ENCODE results near the gene HSPBAP1.

The HSPBAP1 gene

GRCh38 chr3:122727294-122727693, 66.3 kb downstream of the HSPBAP1 start:
- H3K9me3 ChIP-seq (ENCODE audit: control insufficient read depth, insufficient read depth, low read length), result no peaks in the 10 kb centered on the region
- H3K27me3 ChIP-seq (ENCODE audit: control insufficient read depth, low read length), result no peaks in the 10 kb centered on the region
- H3K9me2 ChIP-seq (replicated peaks; ENCODE audit: control insufficient read depth, low read length), result no peaks in the 10 kb centered on the region
- H3K4me2 ChIP-seq (ENCODE audit: low read length), result no peak overlapping the region
- TF ChIP-seq CTCF (IDR thresholded peaks at IDR 0.05; ENCODE audit: low read depth, low read length, poor library complexity, severe bottlenecking) (no peak), EZH2phosphoT487 (IDR thresholded peaks at IDR 0.05; ENCODE audit: borderline replicate concordance, low read length) (no peak)
- H3K36me3 ChIP-seq (ENCODE audit: control insufficient read depth, low read length), result no peaks in the 10 kb centered on the region
- H3K79me2 ChIP-seq (ENCODE audit: control insufficient read depth, low read length), result no peaks in the 10 kb centered on the region
- H3K27ac ChIP-seq (ENCODE audit: low read depth, low read length), result no peak overlapping the region
- no peaks in the 10 kb centered on the region for H4K20me1 ChIP-seq (ENCODE audit: control insufficient read depth, insufficient read depth, low read depth, low read length)
- no peaks in the 10 kb centered on the region for H3F3A ChIP-seq (ENCODE audit: control insufficient read depth, insufficient read depth)
- no peak overlapping the region for H3K4me3 ChIP-seq (ENCODE audit: low read length)
- no peaks in the 10 kb centered on the region for H3K4me1 ChIP-seq (ENCODE audit: control insufficient read depth, low read length)

- H4K20me1 ChIP-seq (ENCODE audit: control insufficient read depth, insufficient read depth, low read depth, low read length), result no peaks in the 10 kb centered on the region
- no peaks in the 10 kb centered on the region for H3F3A ChIP-seq (ENCODE audit: control insufficient read depth, insufficient read depth)
- TF ChIP-seq EZH2phosphoT487 (IDR thresholded peaks at IDR 0.05; ENCODE audit: borderline replicate concordance, low read length), result no peak
- no peak for TF ChIP-seq CTCF (IDR thresholded peaks at IDR 0.05; ENCODE audit: low read depth, low read length, poor library complexity, severe bottlenecking)
- H3K9me3 ChIP-seq (ENCODE audit: control insufficient read depth, insufficient read depth, low read length), result no peaks in the 10 kb centered on the region
- H3K4me3 ChIP-seq (ENCODE audit: low read length), result no peak overlapping the region
- H3K4me2 ChIP-seq (ENCODE audit: low read length), result no peak overlapping the region
- no peaks in the 10 kb centered on the region for H3K36me3 ChIP-seq (ENCODE audit: control insufficient read depth, low read length)
- H3K27me3 ChIP-seq (ENCODE audit: control insufficient read depth, low read length), result no peaks in the 10 kb centered on the region
- no peaks in the 10 kb centered on the region for H3K79me2 ChIP-seq (ENCODE audit: control insufficient read depth, low read length)
- H3K9me2 ChIP-seq (replicated peaks; ENCODE audit: control insufficient read depth, low read length), result no peaks in the 10 kb centered on the region
- no peaks in the 10 kb centered on the region; the same call in 1 of the 2 replicates for H3K4me1 ChIP-seq (ENCODE audit: control insufficient read depth, low read length)
- no peak overlapping the region for H3K27ac ChIP-seq (ENCODE audit: low read depth, low read length)
Measured at GRCh38 chr3:122725106-122725505, 68.5 kb downstream of the HSPBAP1 start.

- no peaks in the 10 kb centered on the region for H4K20me1 ChIP-seq (ENCODE audit: control insufficient read depth, insufficient read depth, low read depth, low read length)
- no peaks in the 10 kb centered on the region for H3K9me2 ChIP-seq (replicated peaks; ENCODE audit: control insufficient read depth, low read length)
- H3F3A ChIP-seq (ENCODE audit: control insufficient read depth, insufficient read depth), result no peaks in the 10 kb centered on the region
- no peaks in the 10 kb centered on the region for H3K27me3 ChIP-seq (ENCODE audit: control insufficient read depth, low read length)
- TF ChIP-seq CTCF (IDR thresholded peaks at IDR 0.05; ENCODE audit: low read depth, low read length, poor library complexity, severe bottlenecking) (no peak), EZH2phosphoT487 (IDR thresholded peaks at IDR 0.05; ENCODE audit: borderline replicate concordance, low read length) (no peak)
- H3K36me3 ChIP-seq (ENCODE audit: control insufficient read depth, low read length), result no peaks in the 10 kb centered on the region
- H3K9me3 ChIP-seq (ENCODE audit: control insufficient read depth, insufficient read depth, low read length), result no peaks in the 10 kb centered on the region
- H3K79me2 ChIP-seq (ENCODE audit: control insufficient read depth, low read length), result no peaks in the 10 kb centered on the region
- no peak overlapping the region for H3K4me3 ChIP-seq (ENCODE audit: low read length)
- no peaks in the 10 kb centered on the region; the same call in 1 of the 2 replicates for H3K4me1 ChIP-seq (ENCODE audit: control insufficient read depth, low read length)
- no peak overlapping the region for H3K4me2 ChIP-seq (ENCODE audit: low read length)
- H3K27ac ChIP-seq (ENCODE audit: low read depth, low read length), result no peak overlapping the region
Measured at GRCh38 chr3:122719273-122719921, 74.2 kb downstream of the HSPBAP1 start.
